Fibroblast of the conjunctiva (primary cell): ENCODE results near the gene RPN1.
"Not testable (repeated sequence)": the region's sequence is repeated elsewhere in the genome, so short reads cannot be mapped to it uniquely, and the experiment has no call there.

Experiments
- DNase-seq: peaks from one replicate; pipeline ENCODE4 v3.0.0-alpha.2; 2010; ENCODE audit warnings: low read depth

Gene RPN1

DNA sequence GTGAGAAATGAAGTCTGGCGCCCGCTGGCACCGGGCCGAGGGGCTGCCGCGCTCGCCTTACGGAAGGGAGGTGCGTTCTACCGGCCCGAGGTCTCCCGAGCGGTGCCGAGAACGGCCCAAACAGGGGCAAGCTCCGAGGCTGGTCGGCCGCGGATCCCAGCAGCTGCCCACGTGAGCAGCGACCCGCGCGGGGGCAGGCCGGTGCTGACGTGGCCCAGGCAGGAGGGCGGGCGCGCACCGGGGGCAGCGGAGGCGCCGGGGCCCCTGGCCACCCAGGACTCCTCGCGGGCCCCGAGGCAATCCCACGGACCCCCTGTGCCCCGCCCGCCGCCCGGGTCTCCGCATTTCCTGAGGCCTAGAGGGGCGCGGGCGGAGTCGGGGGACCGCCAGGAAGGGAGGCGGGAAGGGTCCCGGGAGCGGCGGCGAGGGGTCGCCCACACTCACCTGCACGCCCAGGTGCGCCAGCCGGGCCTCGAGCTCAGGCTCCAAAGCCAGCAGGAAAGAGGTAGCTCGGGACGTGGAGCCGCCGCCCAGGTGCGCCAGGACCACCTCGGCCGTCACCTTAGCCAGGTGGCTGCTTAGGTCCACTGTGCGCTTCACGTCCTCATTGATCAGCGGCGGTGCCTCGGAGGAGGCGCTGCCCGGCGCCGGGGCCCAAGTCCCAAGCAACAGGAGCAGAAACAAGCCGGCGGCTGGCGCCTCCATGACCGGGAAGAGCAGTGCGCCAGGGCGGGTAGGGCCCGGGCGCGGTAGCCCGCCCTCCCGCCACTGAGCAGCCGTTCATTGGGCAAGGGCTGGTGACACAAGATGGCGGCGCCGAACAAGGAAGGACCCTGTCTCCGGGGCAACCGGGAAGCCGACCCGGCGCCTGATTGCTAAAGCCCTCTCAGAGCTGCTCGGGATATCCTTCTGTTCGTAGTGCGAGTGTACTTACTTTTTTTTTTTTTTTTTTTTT is at the start of gene RPN1:
Gene RPN1, minus strand, starts transcription at position 723 of the 955 bp plus-strand sequence. Its CDS starts 18 bp downstream, at position 705.
- peak; percentile 85 for DNase-seq

DNA sequence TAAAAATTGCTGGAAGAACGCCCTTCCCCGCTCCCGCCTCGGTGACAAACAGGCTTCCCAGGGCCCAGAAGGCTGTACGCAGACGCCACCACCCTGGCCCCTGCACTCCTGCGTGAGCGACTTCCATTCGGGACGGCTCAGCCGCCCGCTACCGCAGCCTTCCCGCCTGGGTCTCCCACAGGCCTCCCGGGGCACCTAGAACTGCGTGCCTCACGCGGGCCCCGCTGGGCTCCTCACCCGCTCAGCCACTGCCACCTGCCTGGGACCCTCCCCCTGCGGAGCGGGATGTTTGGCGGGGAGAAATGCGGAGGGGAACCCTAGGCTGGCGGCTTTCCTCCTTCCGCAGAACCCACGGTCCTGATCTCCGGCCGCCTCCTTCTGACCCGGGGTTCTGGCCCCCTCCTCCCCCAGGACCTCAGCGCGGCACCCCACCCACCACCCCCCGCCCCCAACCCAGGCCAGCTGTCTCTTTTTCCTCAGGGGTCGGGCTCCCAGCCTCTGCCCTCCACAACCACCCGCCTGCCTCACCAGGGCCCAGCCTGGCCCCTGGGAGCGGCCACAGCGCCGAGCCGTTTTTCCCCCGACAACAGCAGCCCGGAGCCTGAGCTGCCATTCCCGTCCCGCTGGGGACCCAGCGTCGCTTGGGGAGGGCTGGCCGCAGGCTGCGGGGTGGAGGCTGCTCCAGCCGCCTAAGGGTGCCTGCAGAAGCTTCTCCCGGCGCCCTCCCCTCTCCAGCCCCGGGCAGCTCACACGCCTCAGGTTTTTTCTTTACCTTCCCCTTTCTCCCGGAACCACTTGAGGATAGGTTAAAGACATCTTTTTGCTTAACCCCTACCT is 47.8 kb upstream of the RPN1 start:
- no peak for DNase-seq

DNA sequence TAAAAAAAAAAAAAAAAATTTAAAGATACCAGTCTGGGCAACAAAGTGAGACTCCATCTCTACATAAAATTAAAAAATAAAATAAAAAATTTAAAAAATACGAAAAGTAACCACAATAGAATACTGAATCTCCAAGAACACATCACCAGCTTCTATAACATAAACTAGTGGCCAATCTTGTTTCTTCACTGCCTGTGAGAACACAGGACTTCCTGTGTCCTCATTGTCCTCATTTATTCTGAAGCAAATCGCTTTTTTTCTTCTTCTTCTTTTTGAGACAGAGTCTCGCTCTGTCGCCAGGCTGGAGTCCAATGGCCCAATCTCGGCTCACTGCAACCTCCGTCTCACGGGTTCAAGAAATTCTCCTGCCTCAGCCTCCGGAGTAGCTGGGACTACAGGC is 46.7 kb upstream of the RPN1 start:
- DNase-seq: no peak

DNA sequence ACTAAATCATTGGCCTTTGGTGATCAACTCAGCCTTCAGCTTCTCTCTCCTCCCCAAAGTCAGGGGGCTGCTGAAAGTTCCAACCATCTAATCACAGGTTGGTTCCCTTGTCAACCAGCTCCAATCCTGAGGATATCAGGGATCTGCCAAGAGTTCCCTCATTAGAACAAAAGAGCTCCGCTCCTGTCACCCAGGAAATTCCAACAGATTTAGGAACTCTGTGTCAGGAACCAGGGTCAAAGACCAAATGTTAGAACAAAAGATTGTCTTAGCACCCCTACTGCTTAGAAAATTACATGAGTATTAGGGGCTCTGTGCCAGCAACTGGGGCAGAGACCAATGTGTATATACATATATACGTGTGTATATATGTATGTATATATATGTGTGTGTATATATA is 43.1 kb upstream of the RPN1 start:
- DNase-seq: no peak

DNA sequence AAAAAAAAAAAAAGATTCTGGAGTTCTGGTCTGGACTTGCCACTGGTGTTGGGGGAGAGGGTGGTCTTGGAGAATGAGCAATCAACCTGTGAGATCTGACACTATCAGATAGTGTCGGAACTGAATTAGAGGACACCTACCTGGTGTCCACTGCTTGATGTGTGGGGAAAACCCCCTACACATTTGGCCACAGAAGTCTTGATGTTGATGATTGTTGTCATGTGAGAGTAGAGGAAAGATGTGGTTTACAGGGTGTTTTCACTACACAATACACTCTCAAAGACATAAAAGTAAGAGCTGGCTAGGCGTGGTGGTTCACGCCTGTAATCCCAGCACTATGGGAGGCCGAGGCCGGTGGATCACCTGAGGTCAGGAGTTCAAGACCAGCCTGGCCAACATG is 38.4 kb upstream of the RPN1 start:
- no peak for DNase-seq

- DNase-seq: no peak
Observed at GRCh38 chr3:128686465-128686864, 35.8 kb upstream of the RPN1 start.

DNA sequence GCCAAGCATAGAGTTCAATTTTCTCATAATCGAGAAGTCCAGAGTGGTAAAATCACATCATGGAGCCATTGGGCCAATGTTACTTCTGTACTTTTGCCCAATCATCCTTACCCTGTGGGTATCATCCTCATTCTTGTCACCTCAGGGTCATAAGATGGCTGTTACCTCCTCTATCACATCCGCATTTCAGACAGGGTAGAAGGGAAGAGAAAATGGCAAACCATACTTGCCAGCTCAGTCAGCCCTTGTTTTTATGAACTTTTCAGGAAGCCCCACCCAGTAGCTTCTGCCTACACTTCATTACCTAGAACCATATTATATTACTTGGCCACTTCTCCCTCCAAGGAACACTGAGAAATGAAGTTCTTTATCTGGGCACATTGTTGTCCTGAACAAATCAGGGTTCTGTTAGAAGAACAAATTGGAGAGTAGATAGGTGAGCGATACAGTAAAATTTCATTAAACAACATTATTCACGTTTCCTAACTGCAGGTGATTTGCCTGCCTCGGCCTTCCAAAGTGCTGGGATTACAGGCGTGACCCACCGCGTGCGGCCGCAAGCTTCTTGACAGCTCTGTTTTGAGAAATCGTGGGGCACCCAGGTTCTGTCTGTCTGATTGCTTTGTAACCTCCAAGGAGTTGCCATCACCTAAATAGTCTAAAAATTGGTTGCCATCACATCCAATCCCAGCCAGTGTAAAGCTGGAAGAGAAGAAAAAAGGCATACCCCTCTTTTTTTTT is 34.5 kb upstream of the RPN1 start:
- DNase-seq: no peak

DNA sequence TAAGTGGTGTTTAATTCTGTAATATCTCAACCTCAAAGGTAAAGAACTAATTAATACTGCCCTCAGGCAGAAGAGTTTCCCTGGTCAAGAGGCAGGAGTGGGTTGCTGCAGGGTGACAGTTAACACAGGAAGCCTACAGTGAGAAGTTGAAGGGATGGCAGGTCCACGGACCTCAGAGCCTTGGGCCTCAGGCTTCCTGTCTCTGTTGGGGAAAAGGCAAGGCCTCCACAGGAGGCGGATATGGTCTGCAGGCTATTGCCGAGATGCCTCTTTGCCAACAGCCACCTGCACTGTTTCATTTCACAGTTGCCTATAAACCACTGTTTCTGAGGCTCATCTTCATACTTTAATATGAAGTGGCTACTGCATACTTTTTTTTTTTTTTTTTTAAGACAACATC is 33.3 kb upstream of the RPN1 start:
- no peak for DNase-seq

- DNase-seq: no peak
Observed at GRCh38 chr3:128681369-128681829, 30.8 kb upstream of the RPN1 start.

- peak; percentile 98 for DNase-seq
Observed at GRCh38 chr3:128680603-128681368, 30.2 kb upstream of the RPN1 start.

- no peak for DNase-seq
Observed at GRCh38 chr3:128679338-128679737, 28.7 kb upstream of the RPN1 start.

GRCh38 chr3:128675802-128676201 is 25.2 kb upstream of the RPN1 start:
- DNase-seq: not testable (repeated sequence)

- no peak for DNase-seq
Observed at GRCh38 chr3:128674161-128674784, 23.7 kb upstream of the RPN1 start.

DNA sequence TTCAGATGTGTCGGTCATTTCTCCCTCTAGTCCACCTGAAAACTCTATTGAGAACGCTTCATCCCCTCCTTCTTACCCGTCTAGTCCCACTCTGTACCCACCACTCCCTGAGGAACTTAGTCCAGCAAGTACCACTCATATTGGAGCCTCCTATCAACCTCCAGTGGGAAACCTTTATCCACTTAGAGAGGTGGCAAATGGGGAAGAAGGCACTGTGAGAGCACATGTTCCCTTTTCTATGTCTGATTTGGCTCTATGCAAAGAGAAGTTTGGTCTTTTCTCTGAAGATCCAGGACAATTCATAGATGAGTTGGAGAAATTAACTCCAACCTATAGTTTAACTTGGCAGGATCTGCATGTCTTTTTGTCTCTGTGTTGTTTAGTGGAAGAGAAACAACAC is 17.0 kb upstream of the RPN1 start:
- no peak for DNase-seq

DNA sequence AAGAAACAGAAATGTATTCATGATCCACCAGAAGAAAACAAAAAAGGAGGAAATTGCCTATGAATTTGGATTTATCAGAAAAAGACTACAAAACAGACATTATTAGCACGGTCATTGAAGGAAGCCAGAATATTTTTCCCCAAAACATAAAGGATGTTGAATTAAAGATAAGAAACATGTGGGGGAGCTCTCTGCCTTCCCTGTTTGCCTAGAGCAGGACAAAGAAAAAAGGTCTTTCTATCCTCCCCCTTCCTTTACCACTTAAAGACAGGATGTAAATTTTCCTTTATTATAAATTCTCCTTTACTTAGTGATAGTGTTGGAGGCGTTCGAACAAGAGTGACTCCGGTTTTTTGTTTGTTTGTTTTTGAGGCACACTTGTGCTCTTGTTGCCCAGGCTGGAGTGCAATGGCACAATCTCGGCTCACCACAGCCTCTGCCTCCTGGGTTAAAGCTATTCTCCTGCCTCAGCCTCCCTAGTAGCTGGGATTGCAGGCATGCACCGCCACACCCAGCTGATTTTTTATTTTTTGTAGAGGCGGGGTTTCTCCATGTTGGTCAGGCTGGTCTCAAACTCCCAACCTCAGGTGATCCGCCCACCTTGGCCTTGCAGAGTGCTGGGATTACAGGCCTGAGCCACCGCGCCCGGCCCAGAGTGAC is 14.9 kb upstream of the RPN1 start:
- DNase-seq: no peak

- DNase-seq: no peak
Observed at GRCh38 chr3:128663151-128663550, 12.5 kb upstream of the RPN1 start.

DNA sequence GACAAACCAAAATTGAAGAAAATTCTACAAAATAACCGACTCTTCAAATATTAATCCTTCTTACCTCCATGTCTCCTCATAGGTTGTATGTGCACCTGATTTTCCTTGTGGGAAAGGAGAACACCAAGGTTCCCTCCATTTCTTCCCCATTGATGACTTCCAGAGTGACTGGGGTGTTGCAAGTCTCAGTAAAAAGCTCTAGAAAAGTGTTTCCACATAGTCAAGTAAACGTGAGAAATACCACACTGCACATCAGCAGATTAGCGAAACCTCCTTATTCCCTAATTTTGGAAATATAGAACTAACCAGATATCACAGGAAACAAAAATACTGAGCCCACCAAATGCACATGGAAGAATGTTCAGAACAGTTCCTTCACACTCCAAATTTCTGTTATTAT is 4.9 kb upstream of the RPN1 start:
- DNase-seq: no peak

DNA sequence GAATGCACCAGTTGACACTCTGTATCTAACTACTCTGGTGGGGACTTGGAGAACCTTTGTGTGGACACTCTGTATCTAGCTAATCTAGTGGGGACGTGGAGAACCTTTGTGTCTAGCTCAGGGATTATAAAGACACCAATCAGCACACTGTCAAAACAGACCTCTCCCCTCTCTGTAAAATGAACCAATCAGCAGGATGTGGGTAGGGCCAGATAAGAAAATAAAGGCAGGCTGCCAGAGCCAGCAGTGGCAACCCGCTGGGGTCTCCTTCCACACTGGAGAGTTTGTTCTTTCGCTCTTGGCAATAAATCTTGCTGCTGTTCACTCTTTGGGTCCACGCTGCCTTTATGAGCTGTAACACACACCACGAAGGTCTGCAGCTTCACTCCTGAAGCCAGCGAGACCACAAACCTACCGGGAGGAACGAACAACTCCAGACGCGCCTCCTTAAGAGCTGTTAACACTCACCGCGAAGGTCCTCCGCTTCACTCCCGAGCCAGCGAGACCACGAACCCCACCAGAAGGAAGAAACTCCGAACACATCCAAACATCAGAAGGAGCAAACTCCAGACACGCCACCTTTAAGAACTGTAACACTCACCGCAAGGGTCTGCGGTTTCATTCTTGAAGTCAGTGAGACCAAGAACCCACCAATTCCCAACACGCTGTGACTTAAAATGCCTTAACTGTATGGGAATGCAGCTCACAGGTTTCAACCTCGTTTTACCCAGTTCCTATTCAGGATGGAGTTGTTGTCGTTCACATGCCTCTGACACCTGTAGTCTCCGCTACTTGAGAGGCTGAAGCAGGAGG is 3.6 kb upstream of the RPN1 start:
- DNase-seq: not testable (repeated sequence)

DNA sequence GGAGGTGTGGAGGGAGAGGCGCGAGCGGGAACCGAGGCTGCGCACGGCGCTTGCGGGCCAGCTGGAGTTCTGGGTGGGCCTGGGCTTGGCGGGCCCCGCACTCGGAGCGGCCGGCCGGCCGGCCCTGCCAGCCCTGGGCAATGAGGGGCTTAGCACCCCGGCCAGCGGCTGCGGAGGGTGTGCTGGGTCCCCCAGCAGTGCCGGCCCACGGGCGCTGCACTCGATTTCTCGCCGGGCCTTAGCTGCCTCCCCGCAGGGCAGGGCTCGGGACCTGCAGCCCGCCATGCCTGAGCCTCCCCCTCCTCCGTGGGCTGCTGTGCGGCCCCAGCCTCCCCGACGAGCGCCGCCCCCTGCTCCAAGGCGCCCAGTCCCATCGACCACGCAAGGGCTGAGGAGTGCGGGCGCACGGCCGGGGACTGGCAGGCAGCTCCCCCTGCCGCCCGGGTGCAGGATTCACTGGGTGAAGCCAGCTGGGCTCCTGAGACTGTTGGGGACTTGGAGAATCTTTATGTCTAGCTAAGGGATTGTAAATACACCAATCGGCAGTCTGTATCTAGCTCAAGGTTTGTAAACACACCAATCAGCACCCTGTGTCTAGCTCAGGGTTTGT is 2.9 kb upstream of the RPN1 start:
- DNase-seq: not testable (repeated sequence)
